ENCODE measurements around the gene CPS1. TPM values are rescaled to one million over a fixed set of nuclear protein-coding genes. Genes with fewer than 3 reads are reported as not detected.

The CPS1 gene
- total and polyA plus RNA-seq, 2 experiments from 2014 or later: 5.5 to 11.0 TPM

GRCh38 chr2:210527286-210527685 lies 29.1 kb upstream of the CPS1 start:
- ATAC-seq (no peak), DNase-seq (ENCODE audit: low spot score) (no peak)
- Mint-ChIP-seq H3K36me3 (ENCODE audit: low read depth) (no peaks in the 10 kb centered on the region), H3K27ac (no peak overlapping the region), H3K4me1 (peaks cover 29% of the 10 kb centered on the region), H3K27me3 (ENCODE audit: insufficient read depth, low read depth, poor library complexity) (peaks cover 5% of the 10 kb centered on the region), H3K9me3 (no peaks in the 10 kb centered on the region), H3K4me3 (no peak overlapping the region)
- no peaks in the 10 kb centered on the region for H3K79me2 ChIP-seq (replicated peaks; ENCODE audit: insufficient read depth)
- H3K36me3 ChIP-seq (ENCODE audit: insufficient read depth): no peaks in the 10 kb centered on the region
- H3F3A ChIP-seq (replicated peaks; ENCODE audit: low read depth): no peaks in the 10 kb centered on the region
- TF ChIP-seq ZNF331 (CRISPR knock-in tag; IDR thresholded peaks at IDR 0.05; ENCODE audit: low read depth) (no peak), EZH2phosphoT487 (IDR thresholded peaks at IDR 0.05; ENCODE audit: unreplicated experiment) (no peak), REST (IDR thresholded peaks at IDR 0.05; ENCODE audit: unreplicated experiment) (no peak), POLR2AphosphoS5 (IDR thresholded peaks at IDR 0.05; ENCODE audit: low read depth) (no peak), NANOG (IDR thresholded peaks at IDR 0.05; ENCODE audit: borderline replicate concordance) (no peak), CTCF (conservative IDR thresholded peaks at IDR 0.05; ENCODE audit: low read depth in 2 of 2) (no peak), JUNB (IDR thresholded peaks at IDR 0.05; ENCODE audit: unreplicated experiment) (no peak), CREB1 (CRISPR knock-in tag; IDR thresholded peaks at IDR 0.05; ENCODE audit: low read depth) (no peak), ETS1 (IDR thresholded peaks at IDR 0.05) (no peak), ZNF462 (CRISPR knock-in tag; IDR thresholded peaks at IDR 0.05) (no peak), STAT1 (IDR thresholded peaks at IDR 0.05; ENCODE audit: unreplicated experiment) (no peak), EZH2 (IDR thresholded peaks at IDR 0.05; ENCODE audit: low read depth, unreplicated experiment) (no peak), ZNF114 (CRISPR knock-in tag; IDR thresholded peaks at IDR 0.05) (no peak)
- H3K27ac ChIP-seq (ENCODE audit: low read depth): no peak overlapping the region
- peaks cover 16% of the 10 kb centered on the region; the same call in 1 of the 2 replicates for H3K4me1 ChIP-seq (ENCODE audit: insufficient read depth)
- H3K4me2 ChIP-seq: no peak overlapping the region
- H3K4me3 ChIP-seq: no peak overlapping the region
- H4K20me1 ChIP-seq (replicated peaks; ENCODE audit: insufficient read depth): no peaks in the 10 kb centered on the region
- no peaks in the 10 kb centered on the region for H3K9me2 ChIP-seq (ENCODE audit: insufficient read depth)
- H2AFZ ChIP-seq: no peak overlapping the region
- no peaks in the 10 kb centered on the region for H3K27me3 ChIP-seq (ENCODE audit: insufficient read depth)
